ENCODE measurements around the gene GATAD2A.

GATAD2A gene

GRCh38 chr19:19461671-19462622, 56.5 kb downstream of the GATAD2A start:
- no peak for TF ChIP-seq CTCF (conservative IDR thresholded peaks at IDR 0.05; ENCODE audit: low read depth, low read length)
- Histone ChIP-seq H3K27ac (no peak overlapping the region), H3K4me3 (IDR thresholded peaks at IDR 0.05; ENCODE audit: insufficient read depth, low read depth, low read length) (no peak overlapping the region), H4K20me1 (ENCODE audit: insufficient read depth) (peaks cover 12% of the 10 kb centered on the region), H3K79me2 (ENCODE audit: insufficient read depth, low read depth) (peaks cover 37% of the 10 kb centered on the region; the same call in 1 of the 2 replicates), H3K4me1 (ENCODE audit: low read depth, poor library complexity, severe bottlenecking) (peaks cover 11% of the 10 kb centered on the region), H3K9ac (no peak overlapping the region), H3K27me3 (ENCODE audit: insufficient read depth, low read depth) (no peaks in the 10 kb centered on the region), H3K36me3 (ENCODE audit: insufficient read depth) (peaks cover 4% of the 10 kb centered on the region; the same call in 1 of the 2 replicates), H3K4me2 (no peak overlapping the region), H2AFZ (ENCODE audit: low read depth) (no peak overlapping the region)

- no peak for TF ChIP-seq CTCF (conservative IDR thresholded peaks at IDR 0.05; ENCODE audit: low read depth, low read length)
- Histone ChIP-seq H3K27ac (no peak overlapping the region), H2AFZ (ENCODE audit: low read depth) (no peak overlapping the region), H3K36me3 (ENCODE audit: insufficient read depth) (peaks cover 4% of the 10 kb centered on the region; the same call in 1 of the 2 replicates), H3K27me3 (ENCODE audit: insufficient read depth, low read depth) (no peaks in the 10 kb centered on the region), H3K4me2 (no peak overlapping the region), H3K4me3 (IDR thresholded peaks at IDR 0.05; ENCODE audit: insufficient read depth, low read depth, low read length) (no peak overlapping the region), H4K20me1 (ENCODE audit: insufficient read depth) (peaks cover 6% of the 10 kb centered on the region), H3K79me2 (ENCODE audit: insufficient read depth, low read depth) (peaks cover 38% of the 10 kb centered on the region; the same call in 1 of the 2 replicates), H3K9ac (no peak overlapping the region), H3K4me1 (ENCODE audit: low read depth, poor library complexity, severe bottlenecking) (peaks cover 5% of the 10 kb centered on the region)
Measured at GRCh38 chr19:19463348-19464117, 58.1 kb downstream of the GATAD2A start.

- H3K4me1 ChIP-seq (ENCODE audit: low read depth, poor library complexity, severe bottlenecking), result no peaks in the 10 kb centered on the region
- H3K9ac ChIP-seq, result no peak overlapping the region
- H3K27ac ChIP-seq, result no peak overlapping the region
- H4K20me1 ChIP-seq (ENCODE audit: insufficient read depth), result peaks cover 2% of the 10 kb centered on the region
- H3K36me3 ChIP-seq (ENCODE audit: insufficient read depth), result peaks cover 4% of the 10 kb centered on the region; the same call in 1 of the 2 replicates
- H2AFZ ChIP-seq (ENCODE audit: low read depth), result no peak overlapping the region
- no peak for TF ChIP-seq CTCF (conservative IDR thresholded peaks at IDR 0.05; ENCODE audit: low read depth, low read length)
- H3K4me3 ChIP-seq (IDR thresholded peaks at IDR 0.05; ENCODE audit: insufficient read depth, low read depth, low read length), result no peak overlapping the region
- H3K4me2 ChIP-seq, result no peak overlapping the region
- no peaks in the 10 kb centered on the region for H3K27me3 ChIP-seq (ENCODE audit: insufficient read depth, low read depth)
- H3K79me2 ChIP-seq (ENCODE audit: insufficient read depth, low read depth), result peaks cover 33% of the 10 kb centered on the region; the same call in 1 of the 2 replicates
Measured at GRCh38 chr19:19464339-19465098, 59.0 kb downstream of the GATAD2A start.
